HT1080 (cell line): ENCODE data around the gene ABI3BP. TPM values are rescaled to one million over a fixed set of nuclear protein-coding genes. Genes with fewer than 3 reads are reported as not detected.
A peak's percentile ranks its signal among the peaks of the same experiment; 100 is the strongest.

Experiments used
- DNase-seq: peaks from one replicate; pipeline ENCODE4 v3.0.0-alpha.2; 2015; ENCODE audit warnings: low read depth
- total RNA-seq: library from RNA; depleted of rRNA; stranded (reverse); fragments of >200 nt; shearing (Covaris generic); gene quantifications from 2 replicates; pipeline ENCODE4 v1.2.3, GENCODE V29; 2014

ABI3BP gene
- total RNA-seq, 1 experiment from 2014 or later: 2.2 TPM

GRCh38 chr3:100732435-100732834, 260.8 kb downstream of the ABI3BP start:
- no peak for DNase-seq

- no peak for DNase-seq
These were observed 262.7 kb downstream of the ABI3BP start for GRCh38 chr3:100730524-100730923.

- DNase-seq: no peak
These were observed 266.5 kb downstream of the ABI3BP start for GRCh38 chr3:100726706-100727105.

- no peak for DNase-seq
These were observed 267.2 kb downstream of the ABI3BP start for GRCh38 chr3:100725935-100726513.

DNA sequence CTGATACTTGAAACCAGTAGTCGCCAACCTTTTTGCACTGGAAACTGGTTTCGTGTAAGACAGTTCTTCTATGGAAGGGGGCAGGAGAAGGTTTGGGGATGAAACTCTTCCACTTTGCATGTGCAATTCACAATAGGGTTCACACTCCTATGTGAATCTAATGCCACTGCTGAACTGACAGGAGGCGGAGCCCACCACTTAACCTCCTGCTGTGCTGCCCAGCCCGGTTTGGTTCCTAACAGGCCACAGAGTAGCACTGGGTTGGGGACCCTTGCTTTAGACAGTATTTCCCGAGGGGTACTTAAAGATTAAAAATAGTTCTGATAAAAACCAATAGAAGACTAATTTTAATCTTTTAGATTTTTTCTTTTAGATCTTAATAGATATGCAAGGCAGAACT, 272.8 kb downstream of the ABI3BP start:
- no peak for DNase-seq

GRCh38 chr3:100719136-100719535, 274.1 kb downstream of the ABI3BP start:
- DNase-seq: no peak

DNA sequence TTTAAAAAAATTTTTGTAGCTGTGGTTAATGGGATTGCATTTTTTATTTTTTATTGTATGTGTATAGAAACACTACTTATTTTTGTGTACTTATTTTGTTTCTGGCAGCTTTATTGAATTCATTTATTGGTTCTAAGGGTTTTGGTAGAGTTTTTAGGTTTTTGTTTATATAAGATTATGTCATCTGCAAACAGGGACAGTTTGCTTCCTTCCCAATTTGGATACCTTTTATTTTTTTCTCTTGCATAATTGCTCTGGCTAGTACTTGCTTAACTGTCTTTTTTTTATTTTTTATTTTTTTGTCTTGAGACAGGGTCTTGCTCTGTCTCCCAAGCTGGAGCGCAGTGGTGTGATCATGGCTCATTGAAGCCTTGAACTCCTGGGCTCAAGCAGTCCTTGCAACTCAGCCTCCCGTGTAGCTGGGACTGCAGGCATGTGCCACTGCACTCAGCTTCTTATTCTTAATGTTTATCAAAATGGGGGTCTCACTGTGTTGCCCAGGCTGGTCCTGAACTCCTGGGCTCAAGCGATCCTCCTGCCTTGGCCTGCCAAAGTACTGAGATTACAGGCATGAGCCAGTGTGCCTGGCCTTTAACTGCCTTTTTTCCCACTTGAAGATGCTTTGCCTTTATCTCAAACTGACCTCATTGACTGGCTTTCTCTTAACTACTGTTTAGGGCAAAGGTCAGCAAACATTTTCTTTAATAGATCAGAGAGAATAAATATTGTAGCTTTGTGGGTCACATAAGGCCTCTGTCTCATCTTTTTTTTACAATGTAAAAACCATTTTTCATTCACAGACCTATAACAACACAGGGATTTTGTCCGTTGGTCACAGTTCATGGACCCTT, 275.4 kb downstream of the ABI3BP start:
- no peak for DNase-seq

DNA sequence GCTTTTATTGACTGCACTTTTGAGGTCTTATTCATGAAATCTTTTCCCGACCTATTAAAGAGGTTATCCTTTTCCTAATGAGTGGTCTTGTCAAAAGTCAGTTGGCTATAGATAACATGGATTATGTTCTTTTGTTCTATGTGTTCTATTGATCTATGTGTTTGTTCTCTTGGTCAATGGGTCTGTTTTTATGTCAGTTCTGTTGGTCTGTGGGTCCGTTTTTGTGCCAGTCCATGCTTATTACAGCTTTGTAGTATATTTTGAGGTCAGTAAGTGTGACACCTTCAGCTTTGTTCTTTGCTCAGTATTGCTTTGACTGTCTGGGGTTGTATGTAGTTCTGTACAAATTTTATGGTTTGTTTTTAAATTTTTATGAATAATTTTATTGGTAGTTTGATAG, 276.2 kb downstream of the ABI3BP start:
- no peak for DNase-seq

DNA sequence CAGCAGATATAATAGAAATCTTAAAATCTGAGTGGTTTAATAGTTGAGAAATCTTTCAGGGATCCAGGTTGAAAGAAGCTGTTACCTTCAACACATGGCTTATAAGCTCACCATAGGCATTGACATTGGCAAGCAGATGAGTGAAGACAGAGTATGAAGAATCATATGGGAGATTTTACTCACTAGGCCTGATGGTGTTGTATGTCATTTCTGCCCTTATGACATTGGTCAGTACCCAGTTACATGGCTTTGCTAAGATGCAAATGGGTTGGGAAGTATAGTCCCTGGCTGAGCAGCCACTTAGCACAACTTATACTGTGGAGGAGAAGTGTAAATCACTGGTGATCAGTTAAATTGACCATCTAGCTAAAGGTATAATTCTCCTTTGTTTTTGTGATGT, 278.0 kb downstream of the ABI3BP start:
- no peak for DNase-seq

DNA sequence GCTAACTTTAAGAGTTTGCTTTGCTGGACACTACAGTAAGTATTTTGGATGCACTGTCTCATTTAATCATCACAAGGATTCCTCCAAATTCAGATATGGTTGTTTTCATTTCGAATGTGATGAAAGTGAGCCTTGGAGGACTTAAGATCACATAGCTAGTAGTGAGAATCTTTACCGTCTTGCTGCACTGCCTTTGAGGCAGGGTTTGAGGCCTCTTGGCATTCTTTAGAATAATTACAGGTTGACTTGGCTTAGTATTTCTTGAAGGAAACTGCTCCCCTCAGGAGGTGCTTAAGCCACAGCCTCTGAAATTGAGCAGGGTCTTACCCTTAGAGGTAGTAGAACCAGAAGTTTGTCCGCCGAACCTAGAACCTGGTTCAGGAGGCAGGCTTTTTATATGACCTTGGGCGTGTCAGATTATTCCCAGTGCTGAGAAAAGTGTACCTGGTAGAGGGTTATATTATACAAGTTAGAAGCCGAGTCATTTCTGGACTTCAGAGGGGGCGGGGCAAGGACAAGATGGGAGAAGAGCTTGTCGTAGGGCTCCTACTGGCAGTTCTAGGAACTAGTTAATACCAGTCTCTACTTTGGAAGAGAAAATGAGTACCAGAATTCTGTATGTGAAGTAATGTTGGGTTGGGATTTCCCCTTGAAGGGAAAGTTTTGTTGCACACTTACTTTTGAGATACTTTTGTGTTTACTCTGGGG, 282.8 kb downstream of the ABI3BP start:
- DNase-seq: peak; percentile 56

DNA sequence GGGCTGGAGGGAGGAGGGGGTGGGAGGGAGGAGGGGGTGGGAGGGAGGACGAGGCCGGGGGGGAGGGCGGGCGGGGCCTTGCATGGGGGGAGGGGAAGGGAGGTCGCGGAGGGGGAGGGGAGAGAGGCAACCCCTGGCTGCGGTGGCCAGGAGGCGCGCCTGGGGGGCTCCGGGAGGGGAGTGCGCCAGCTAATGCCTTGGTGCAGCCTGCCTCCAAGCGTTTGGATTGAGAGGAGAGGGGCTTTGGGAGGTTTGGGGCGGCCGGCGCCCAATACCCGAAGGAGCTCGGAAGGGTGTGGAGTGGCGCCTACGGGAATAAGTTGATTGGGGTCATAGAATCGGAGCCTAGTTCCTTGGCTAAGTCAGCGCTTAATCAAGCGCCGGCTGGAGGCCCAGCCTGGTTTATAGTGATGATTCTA, 283.4 kb downstream of the ABI3BP start:
- peak; percentile 23 for DNase-seq

DNA sequence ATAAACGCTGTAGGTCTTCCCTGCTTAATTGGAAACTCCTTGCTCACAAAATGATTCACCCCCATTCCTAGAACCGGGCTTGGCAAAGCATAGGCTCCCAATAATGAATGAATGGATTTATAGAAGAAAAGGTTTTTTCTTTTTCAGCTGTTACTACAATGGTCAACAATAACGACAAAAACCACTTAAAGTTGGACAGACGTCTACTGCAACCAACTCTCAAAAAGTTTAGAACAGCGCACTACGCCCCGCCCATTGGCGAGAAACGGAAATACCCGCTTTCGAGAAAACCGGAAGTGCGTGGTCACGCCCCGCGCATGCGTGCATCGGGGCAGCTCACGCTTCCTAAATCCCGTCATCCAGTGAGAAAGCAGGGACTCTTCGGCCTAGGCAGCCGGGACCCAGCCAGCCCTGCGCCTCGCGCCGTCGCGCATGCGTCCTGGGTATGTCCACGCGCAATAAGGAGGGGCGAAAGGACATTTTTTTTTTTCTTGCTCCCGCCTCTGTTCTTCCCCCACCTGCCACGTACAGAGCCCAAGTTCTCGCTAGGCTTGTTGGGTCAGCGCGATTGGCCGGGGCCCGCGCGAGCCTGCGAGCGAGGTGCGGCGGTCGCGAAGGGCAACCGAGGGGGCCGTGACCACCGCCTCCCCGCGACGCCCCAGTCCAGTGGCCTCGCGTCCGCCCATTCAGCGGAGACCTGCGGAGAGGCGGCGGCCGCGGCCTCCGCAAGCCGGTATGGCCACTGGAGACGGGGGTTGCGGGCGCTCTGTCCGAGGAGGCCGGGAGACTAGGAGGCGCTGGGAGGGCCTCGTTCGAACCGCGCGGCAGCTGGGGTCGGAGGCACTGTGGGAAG, 284.0 kb downstream of the ABI3BP start, which contains the start of gene TFG:
Gene TFG (plus strand): TSS at position 506 of the 853 bp plus-strand sequence. CDS start 4,192 bp downstream, outside the sequence.
- DNase-seq: peak; percentile 99

GRCh38 chr3:100708644-100708988, 284.6 kb downstream of the ABI3BP start:
- DNase-seq: peak; percentile 6

GRCh38 chr3:100706365-100706764, 286.9 kb downstream of the ABI3BP start:
- no peak for DNase-seq

- no peak for DNase-seq
These were observed 289.4 kb downstream of the ABI3BP start for GRCh38 chr3:100703865-100704264.

- no peak for DNase-seq
These were observed 290.3 kb downstream of the ABI3BP start for GRCh38 chr3:100702980-100703345.

DNA sequence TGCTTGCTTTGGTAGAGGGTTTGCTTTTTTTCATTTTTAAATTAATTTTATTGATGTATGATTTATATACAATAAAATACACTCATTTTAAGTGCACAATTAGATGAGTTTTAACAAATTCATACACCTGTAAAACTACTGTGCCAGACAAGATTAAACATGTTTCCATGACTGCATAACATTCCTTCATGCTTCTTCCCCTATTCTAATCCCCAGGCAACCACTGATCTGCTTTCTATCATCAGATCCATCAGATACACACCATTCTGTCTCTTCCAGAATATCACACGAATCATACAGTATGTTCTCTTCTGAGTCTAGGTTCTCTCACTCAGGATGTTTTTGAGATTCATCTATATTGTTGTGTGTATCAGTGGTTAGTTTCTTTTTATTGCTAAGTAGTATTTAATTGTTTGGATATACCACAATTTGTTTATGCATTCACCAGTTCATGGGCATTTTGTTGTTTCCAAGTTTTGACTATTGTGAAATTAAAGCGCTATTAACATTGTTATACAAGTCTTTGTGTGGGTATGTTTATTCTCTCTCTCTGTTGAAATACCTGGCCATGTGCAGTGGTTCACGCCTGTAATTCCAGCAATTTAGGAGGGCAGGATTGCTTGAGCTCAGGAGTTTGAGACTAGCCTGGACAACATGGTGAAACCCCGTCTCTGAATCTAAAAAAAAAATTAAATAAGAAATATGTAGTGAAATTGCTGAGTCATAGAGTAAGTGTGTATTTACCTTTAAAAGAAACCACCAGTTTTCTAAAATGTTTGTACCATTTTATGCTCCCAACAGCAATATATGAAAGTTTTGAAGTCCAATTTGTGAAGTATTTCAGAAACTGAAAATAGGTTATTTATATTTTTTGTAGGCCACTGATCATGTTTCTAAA, 290.9 kb downstream of the ABI3BP start:
- DNase-seq: no peak

DNA sequence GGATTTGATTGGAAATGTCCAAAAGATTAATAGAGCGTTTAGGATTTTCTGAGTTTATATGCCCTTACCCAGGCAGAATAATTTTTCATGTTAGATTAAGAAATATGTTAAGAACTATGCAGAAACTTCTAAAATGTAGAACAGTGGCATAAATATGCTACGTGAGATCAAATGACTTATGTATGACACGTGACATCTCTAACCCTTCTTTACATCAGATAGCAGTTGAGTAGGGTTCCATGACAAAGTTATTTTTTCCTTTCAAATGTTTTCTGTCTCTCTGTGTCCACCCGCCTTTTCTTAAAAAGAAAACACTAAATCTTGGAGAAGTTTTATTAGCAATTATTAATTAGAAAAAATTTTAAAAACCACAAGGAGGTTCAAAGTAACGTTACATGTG, 292.5 kb downstream of the ABI3BP start:
- no peak for DNase-seq
